Gastroesophageal sphincter (tissue), 4 donors: ENCODE results near the gene CSGALNACT2. TPM values are rescaled to one million over a fixed set of nuclear protein-coding genes. Genes with fewer than 3 reads are reported as not detected.

ENCODE experiments used
- ATAC-seq: fragments of 150-250 bp; one replicate; pipeline ENCODE4 v1.9.1; 2016; ENCODE audit warnings: mild to moderate bottlenecking, moderate library complexity
- H3K27ac ChIP-seq, 4 donors: fragments of 200-600 bp; sonication (generic) in 3 of 4; 1 replicate in 3 of 4; 2 replicates in 1 of 4; pipeline ENCODE4 v1.5.1; 2016 to 2019
- H3K27me3 ChIP-seq: fragments of 200-600 bp; sonication (generic); one replicate; pipeline ENCODE4 v1.5.1; 2019
- H3K36me3 ChIP-seq, 2 donors: fragments of 200-600 bp; sonication (generic); one replicate each; pipeline ENCODE4 v1.5.1; 2019; ENCODE audit warnings: control low read depth in 1 of 2
- H3K4me1 ChIP-seq, 3 donors: fragments of 200-600 bp; sonication (generic); 1 replicate in 2 of 3; 2 replicates in 1 of 3; pipeline ENCODE4 v1.5.1; 2016 to 2019; ENCODE audit warnings: control low read depth in 2 of 3
- H3K4me3 ChIP-seq, 2 donors: fragments of 200-600 bp; sonication (generic); one replicate each; pipeline ENCODE4 v1.5.1; 2019; ENCODE audit warnings: mild to moderate bottlenecking in 1 of 2, moderate library complexity in 1 of 2
- H3K9me3 ChIP-seq, 3 donors: fragments of 200-600 bp; sonication (generic); one replicate each; pipeline ENCODE4 v1.5.1; 2017 to 2019; ENCODE audit warnings: control low read depth in 2 of 3
- CTCF ChIP-seq, 4 experiments: fragments of 200-600 bp in 2 of 4; fragments of 450-650 bp in 2 of 4; sonication (generic) in 1 of 4; IDR thresholded peaks; one replicate each; pipeline ENCODE4 v1.5.1; 2017 to 2019; ENCODE audit warnings: antibody characterized with exemption in 4 of 4, mild to moderate bottlenecking in 2 of 4, moderate library complexity in 2 of 4
- EP300 ChIP-seq: sonication (generic); formaldehyde crosslinking; IDR thresholded peaks from one replicate; pipeline ENCODE4 v1.6.1; 2017; ENCODE audit warnings: antibody characterized with exemption, mild to moderate bottlenecking
- POLR2A ChIP-seq, 2 donors: fragments of 450-650 bp; IDR thresholded peaks; one replicate each; pipeline ENCODE4 v1.6.1; 2017; ENCODE audit warnings: antibody characterized with exemption in 2 of 2, mild to moderate bottlenecking in 2 of 2, moderate library complexity in 1 of 2
- POLR2AphosphoS5 ChIP-seq: sonication (generic); formaldehyde crosslinking; IDR thresholded peaks from one replicate; pipeline ENCODE4 v1.6.1; 2017; ENCODE audit warnings: antibody characterized with exemption
- WGBS, 2 donors: methylation state at CpG; one replicate each; pipeline ENCODE4 v1.1.5; 2018; ENCODE audit warnings: low coverage in 1 of 2; 5-methylcytosine and 5-hydroxymethylcytosine counted together
- total RNA-seq, 4 donors: library from RNA; depleted of rRNA; stranded (reverse); fragments of >200 nt; gene quantifications; one replicate each; pipeline ENCODE4 v1.1.0, GENCODE V29; 2016

The CSGALNACT2 gene
- total RNA-seq, 4 donors from 2014 or later: 28.4 to 37.4 (median 32.7) TPM

- TF ChIP-seq EP300: no peak
- TF ChIP-seq POLR2A (IDR thresholded peaks at IDR 0.05): no peak
- TF ChIP-seq POLR2AphosphoS5: no peak
- no peak for TF ChIP-seq CTCF (IDR thresholded peaks at IDR 0.05)
These were observed 17.0 kb downstream of the CSGALNACT2 start for GRCh38 chr10:43155221-43155620.

GRCh38 chr10:43155741-43156140 is 17.5 kb downstream of the CSGALNACT2 start:
- Histone ChIP-seq H3K4me1 (peaks cover 11 to 75% (median 21%) of the 10 kb centered on the region in 3 donors), H3K27me3 (no peaks in the 10 kb centered on the region), H3K36me3 (no peaks in the 10 kb centered on the region), H3K4me3 (no peak overlapping the region), H3K9me3 (no peaks in the 10 kb centered on the region), H3K27ac (no peak overlapping the region)
- WGBS, 2 donors: 88 to 92% methylated on average over 1 of the region's 1 CpG
- ATAC-seq: no peak
- TF ChIP-seq EP300: no peak
- no peak for TF ChIP-seq POLR2A (IDR thresholded peaks at IDR 0.05)
- TF ChIP-seq POLR2AphosphoS5: no peak
- no peak for TF ChIP-seq CTCF (IDR thresholded peaks at IDR 0.05)

More at GRCh38 chr10:43155221-43155620, 17.0 kb downstream of the CSGALNACT2 start:
- Histone ChIP-seq H3K27me3 (no peaks in the 10 kb centered on the region), H3K4me1 (peaks cover 11 to 73% (median 18%) of the 10 kb centered on the region in 3 donors), H3K9me3 (no peaks in the 10 kb centered on the region), H3K36me3 (no peaks in the 10 kb centered on the region), H3K27ac (no peak overlapping the region), H3K4me3 (no peak overlapping the region)
- 100% methylated on average over 1 to 2 of the region's 2 CpGs for WGBS, 2 donors
- no peak for ATAC-seq

- no peak for ATAC-seq
- H3K9me3 ChIP-seq: no peaks in the 10 kb centered on the region
- no peak overlapping the region for H3K4me3 ChIP-seq
- peaks cover 3 to 64% (median 17%) of the 10 kb centered on the region in 3 donors for H3K4me1 ChIP-seq
- peaks cover 0 to 6% of the 10 kb centered on the region in 2 donors for H3K36me3 ChIP-seq
- 79 to 100% methylated on average over 1 to 8 of the region's 9 CpGs for WGBS, 2 donors
- no peak overlapping the region for H3K27ac ChIP-seq
- TF ChIP-seq CTCF (IDR thresholded peaks at IDR 0.05): no peak
- TF ChIP-seq POLR2AphosphoS5: no peak
- TF ChIP-seq POLR2A (IDR thresholded peaks at IDR 0.05): no peak
- no peak for TF ChIP-seq EP300
- no peaks in the 10 kb centered on the region for H3K27me3 ChIP-seq
These were observed 18.5 kb downstream of the CSGALNACT2 start for GRCh38 chr10:43156590-43157341.

- no peak overlapping the region for H3K27ac ChIP-seq
- peaks cover 3 to 53% (median 17%) of the 10 kb centered on the region in 3 donors for H3K4me1 ChIP-seq
- WGBS, 2 donors: 92 to 96% methylated on average over 6 of the region's 6 CpGs
- H3K9me3 ChIP-seq: no peaks in the 10 kb centered on the region
- no peaks in the 10 kb centered on the region for H3K27me3 ChIP-seq
- ATAC-seq: no peak
- TF ChIP-seq EP300 (no peak), POLR2AphosphoS5 (no peak), CTCF (IDR thresholded peaks at IDR 0.05) (no peak), POLR2A (IDR thresholded peaks at IDR 0.05) (no peak)
- H3K36me3 ChIP-seq: peaks cover 0 to 24% of the 10 kb centered on the region in 2 donors
- H3K4me3 ChIP-seq: no peak overlapping the region
These were observed 20.4 kb downstream of the CSGALNACT2 start for GRCh38 chr10:43158636-43159035.
